Prostate gland (tissue), 2 donors: ENCODE data around the gene KDM5A. TPM values are rescaled to one million over a fixed set of nuclear protein-coding genes. Genes with fewer than 3 reads are reported as not detected.

Experiments
- DNase-seq: peaks from one replicate; pipeline ENCODE4 v3.0.0-alpha.2; 2019; ENCODE audit warnings: low spot score
- H3K27ac ChIP-seq, 2 donors: fragments of 200-600 bp; sonication (generic); 2 replicates each; pipeline ENCODE4 v1.5.1; 2017 to 2019
- H3K27me3 ChIP-seq: fragments of 200-600 bp; sonication (generic); replicated peaks from 2 replicates; pipeline ENCODE4 v1.5.1; 2019; ENCODE audit not compliant: insufficient read depth
- H3K36me3 ChIP-seq, 2 donors: fragments of 200-600 bp; sonication (generic); 1 replicate in 1 of 2; 2 replicates in 1 of 2; pipeline versions ENCODE4 v1.5.1 to v1.8.1; 2017 to 2019
- H3K4me1 ChIP-seq: fragments of 200-600 bp; sonication (generic); replicated peaks from 2 replicates; pipeline ENCODE4 v1.5.1; 2019
- H3K4me3 ChIP-seq, 2 donors: fragments of 200-600 bp; sonication (generic); 2 replicates each; pipeline ENCODE4 v1.5.1; 2017 to 2019
- H3K9me3 ChIP-seq: fragments of 200-600 bp; sonication (generic); 2 replicates; pipeline ENCODE4 v1.5.1; 2017
- CTCF ChIP-seq, 4 experiments: fragments of 200-600 bp in 2 of 4; fragments of 450-650 bp in 2 of 4; sonication (generic) in 2 of 4; IDR thresholded peaks; 1 replicate in 3 of 4; 2 replicates in 1 of 4; pipeline ENCODE4 v1.5.1; 2016 to 2019; ENCODE audit warnings: antibody characterized with exemption in 4 of 4, mild to moderate bottlenecking in 2 of 4, moderate library complexity in 2 of 4
- POLR2A ChIP-seq: fragments of 450-650 bp; IDR thresholded peaks from one replicate; pipeline ENCODE4 v1.6.1; 2016; ENCODE audit warnings: antibody characterized with exemption, mild to moderate bottlenecking
- POLR2AphosphoS5 ChIP-seq: sonication (generic); formaldehyde crosslinking; IDR thresholded peaks from one replicate; pipeline ENCODE4 v1.6.1; 2017; ENCODE audit warnings: antibody characterized with exemption
- WGBS: methylation state at CpG from one replicate; pipeline ENCODE4 v1.1.5; 2018; 5-methylcytosine and 5-hydroxymethylcytosine counted together
- intact Hi-C: fragments of 100-400 bp; cut with DNase I; formaldehyde crosslinking; loops from one replicate; pipeline ENCODE4 v1.14.2; 2022
- total RNA-seq, 2 donors: library from RNA; depleted of rRNA; stranded (reverse); fragments of >200 nt; gene quantifications; one replicate each; pipeline ENCODE4 v1.1.0, GENCODE V29; 2016

Gene KDM5A
- total RNA-seq, 2 donors from 2014 or later: 38.5 to 51.0 TPM

DNA sequence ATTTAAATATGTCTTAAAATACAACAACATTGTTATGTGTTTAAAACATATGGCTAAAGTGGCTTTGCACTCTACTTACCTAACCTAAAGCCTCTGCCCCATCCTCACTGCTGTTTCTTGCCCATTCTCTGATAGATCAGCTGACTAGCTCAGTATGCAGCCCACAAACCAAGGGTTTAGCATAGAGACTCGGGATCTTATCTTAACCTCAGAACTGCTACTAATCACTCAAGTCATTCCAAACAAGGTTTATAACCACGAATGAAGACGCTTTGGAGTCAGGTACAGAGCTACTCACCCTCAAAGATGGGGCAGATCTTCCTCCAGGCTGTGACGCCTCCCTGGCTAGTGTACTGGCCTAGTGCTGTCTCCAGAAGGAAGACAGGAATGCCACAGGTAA, 145.7 kb downstream of the KDM5A start:
- no peaks in the 10 kb centered on the region for H3K27me3 ChIP-seq
- intact Hi-C loops: no loop called here
- TF ChIP-seq CTCF (IDR thresholded peaks at IDR 0.05): no peak
- no peak for TF ChIP-seq POLR2AphosphoS5
- TF ChIP-seq POLR2A: no peak
- no peak overlapping the region for H3K4me3 ChIP-seq
- no peaks in the 10 kb centered on the region for H3K36me3 ChIP-seq
- no peaks in the 10 kb centered on the region for H3K9me3 ChIP-seq
- H3K27ac ChIP-seq: no peak overlapping the region
- WGBS: 52% methylated on average over 4 of the region's 4 CpGs
- H3K4me1 ChIP-seq: no peaks in the 10 kb centered on the region
- DNase-seq: no peak

GRCh38 chr12:242496-242895, 146.6 kb downstream of the KDM5A start:
- H3K27me3 ChIP-seq: no peaks in the 10 kb centered on the region
- whole genome bisulfite sequencing: 95% methylated on average over 15 of the region's 15 CpGs
- TF ChIP-seq CTCF (IDR thresholded peaks at IDR 0.05): no peak
- TF ChIP-seq POLR2A: no peak
- no peak for TF ChIP-seq POLR2AphosphoS5
- no peak for DNase-seq
- H3K9me3 ChIP-seq: no peaks in the 10 kb centered on the region
- no peaks in the 10 kb centered on the region for H3K4me1 ChIP-seq
- H3K27ac ChIP-seq: no peak overlapping the region
- intact Hi-C loops: no loop called here
- H3K4me3 ChIP-seq: no peak overlapping the region
- no peaks in the 10 kb centered on the region for H3K36me3 ChIP-seq

- H3K27me3 ChIP-seq: no peaks in the 10 kb centered on the region
- no peak for DNase-seq
- no peaks in the 10 kb centered on the region for H3K4me1 ChIP-seq
- no peak overlapping the region for H3K4me3 ChIP-seq
- no peaks in the 10 kb centered on the region for H3K36me3 ChIP-seq
- no peak overlapping the region for H3K27ac ChIP-seq
- WGBS: 91% methylated on average over 9 of the region's 9 CpGs
- intact Hi-C loops: no loop called here
- no peaks in the 10 kb centered on the region for H3K9me3 ChIP-seq
- TF ChIP-seq CTCF (IDR thresholded peaks at IDR 0.05): no peak
- no peak for TF ChIP-seq POLR2AphosphoS5
- TF ChIP-seq POLR2A: no peak
Measured at GRCh38 chr12:241266-241665, 147.9 kb downstream of the KDM5A start.

DNA sequence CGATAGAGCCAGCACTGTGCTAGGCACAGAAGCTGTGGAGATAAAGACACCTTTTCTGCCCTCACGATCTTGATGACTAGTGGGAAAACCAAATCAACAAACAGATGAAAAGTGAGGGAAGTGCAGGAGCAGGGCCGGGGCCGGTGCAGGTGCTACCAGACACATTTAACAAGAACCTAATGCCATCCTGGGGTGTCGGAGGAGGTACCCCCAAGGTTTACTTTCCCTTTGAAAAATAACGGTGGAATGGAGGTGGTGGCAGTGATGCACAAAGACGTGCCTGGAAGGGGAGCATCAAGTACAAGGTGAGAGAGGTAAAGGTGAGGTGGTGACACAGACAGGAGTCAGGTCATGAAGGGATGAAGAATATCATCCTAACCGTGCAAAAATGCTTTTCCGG, 148.6 kb downstream of the KDM5A start:
- no peak overlapping the region for H3K27ac ChIP-seq
- TF ChIP-seq CTCF (IDR thresholded peaks at IDR 0.05) (no peak), POLR2AphosphoS5 (no peak), POLR2A (no peak)
- DNase-seq: no peak
- intact Hi-C loops: no loop called here
- WGBS: 82% methylated on average over 9 of the region's 9 CpGs
- no peak overlapping the region for H3K4me3 ChIP-seq
- no peaks in the 10 kb centered on the region for H3K36me3 ChIP-seq
- H3K27me3 ChIP-seq: no peaks in the 10 kb centered on the region
- no peaks in the 10 kb centered on the region for H3K9me3 ChIP-seq
- no peaks in the 10 kb centered on the region for H3K4me1 ChIP-seq

GRCh38 chr12:238736-239398, 150.3 kb downstream of the KDM5A start:
- no peak overlapping the region for H3K4me3 ChIP-seq
- intact Hi-C loops: no loop called here
- WGBS: 77% methylated on average over 19 of the region's 19 CpGs
- no peaks in the 10 kb centered on the region for H3K4me1 ChIP-seq
- H3K36me3 ChIP-seq: no peaks in the 10 kb centered on the region
- no peak overlapping the region for H3K27ac ChIP-seq
- DNase-seq: no peak
- no peak for TF ChIP-seq CTCF (IDR thresholded peaks at IDR 0.05)
- TF ChIP-seq POLR2A: no peak
- TF ChIP-seq POLR2AphosphoS5: no peak
- H3K27me3 ChIP-seq: no peaks in the 10 kb centered on the region
- H3K9me3 ChIP-seq: no peaks in the 10 kb centered on the region
